Measurements from ENCODE around the gene ZNRF1. TPM values are rescaled to one million over a fixed set of nuclear protein-coding genes. Genes with fewer than 3 reads are reported as not detected.

ZNRF1 gene
- total RNA-seq, 4 donors from 2014 or later = 18.2 to 28.3 (median 23.6) TPM

DNA sequence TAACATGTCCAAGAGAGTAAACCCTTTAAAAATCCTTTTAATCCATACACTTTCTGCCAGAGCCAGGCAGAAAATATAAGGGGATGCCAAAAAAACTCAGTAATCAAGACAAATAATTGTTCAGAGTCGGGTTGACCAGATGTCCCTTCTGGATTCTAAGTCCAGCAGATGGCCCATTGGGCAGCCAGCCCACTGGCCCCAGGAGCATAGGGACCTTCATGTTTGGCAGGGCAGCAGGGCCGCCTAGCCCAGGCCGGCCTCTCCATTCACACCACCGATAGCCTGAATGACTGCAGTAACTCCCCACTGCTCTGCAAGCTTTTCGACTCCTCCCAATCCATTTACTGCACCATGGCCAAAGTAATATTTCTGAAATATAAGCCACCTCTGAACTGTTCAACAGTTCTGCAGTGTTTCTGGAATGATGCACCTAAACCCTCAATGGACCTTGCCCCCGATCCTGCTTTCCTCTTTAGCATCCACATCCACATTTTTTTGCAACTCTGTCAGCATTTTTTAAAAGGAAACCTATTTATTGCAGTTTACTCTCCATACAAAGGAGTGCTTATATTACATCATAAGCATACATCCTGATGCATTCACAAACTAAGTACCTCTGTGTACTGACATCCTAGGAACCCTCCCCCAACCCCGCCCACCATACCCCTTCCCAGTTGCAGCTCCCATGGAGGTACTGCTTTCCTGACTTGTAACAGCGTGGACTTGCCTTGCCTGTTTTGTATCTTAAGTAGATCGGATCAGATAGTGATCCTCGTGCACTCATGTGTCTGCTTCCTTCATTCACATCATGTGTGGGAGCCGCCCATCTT is 71.4 kb downstream of the ZNRF1 start:
- H3K27me3 ChIP-seq = no peaks in the 10 kb centered on the region
- 73% methylated on average over 11 of the region's 11 CpGs for WGBS
- no peak for TF ChIP-seq POLR2AphosphoS5 (IDR thresholded peaks at IDR 0.05)
- TF ChIP-seq, protein P1, sequence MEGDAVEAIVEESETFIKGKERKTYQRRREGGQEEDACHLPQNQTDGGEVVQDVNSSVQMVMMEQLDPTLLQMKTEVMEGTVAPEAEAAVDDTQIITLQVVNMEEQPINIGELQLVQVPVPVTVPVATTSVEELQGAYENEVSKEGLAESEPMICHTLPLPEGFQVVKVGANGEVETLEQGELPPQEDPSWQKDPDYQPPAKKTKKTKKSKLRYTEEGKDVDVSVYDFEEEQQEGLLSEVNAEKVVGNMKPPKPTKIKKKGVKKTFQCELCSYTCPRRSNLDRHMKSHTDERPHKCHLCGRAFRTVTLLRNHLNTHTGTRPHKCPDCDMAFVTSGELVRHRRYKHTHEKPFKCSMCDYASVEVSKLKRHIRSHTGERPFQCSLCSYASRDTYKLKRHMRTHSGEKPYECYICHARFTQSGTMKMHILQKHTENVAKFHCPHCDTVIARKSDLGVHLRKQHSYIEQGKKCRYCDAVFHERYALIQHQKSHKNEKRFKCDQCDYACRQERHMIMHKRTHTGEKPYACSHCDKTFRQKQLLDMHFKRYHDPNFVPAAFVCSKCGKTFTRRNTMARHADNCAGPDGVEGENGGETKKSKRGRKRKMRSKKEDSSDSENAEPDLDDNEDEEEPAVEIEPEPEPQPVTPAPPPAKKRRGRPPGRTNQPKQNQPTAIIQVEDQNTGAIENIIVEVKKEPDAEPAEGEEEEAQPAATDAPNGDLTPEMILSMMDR (IDR thresholded peaks at IDR 0.05) = no peak
- TF ChIP-seq EP300 (IDR thresholded peaks at IDR 0.05) = no peak
- no peak for TF ChIP-seq POLR2A (IDR thresholded peaks at IDR 0.05; ENCODE audit: low read depth)
- H3K9me3 ChIP-seq = no peaks in the 10 kb centered on the region
- intact Hi-C loops (cut with DNase I) = no loop called here
- no peak overlapping the region for H3K27ac ChIP-seq (replicated peaks in 1 of 4)
- DNase-seq (ENCODE audit: extremely low spot score) = no peak
- H3K4me1 ChIP-seq = peaks cover 16 to 34% (median 27%) of the 10 kb centered on the region in 4 donors
- H3K36me3 ChIP-seq = no peaks in the 10 kb centered on the region
- H3K4me3 ChIP-seq = no peak overlapping the region

DNA sequence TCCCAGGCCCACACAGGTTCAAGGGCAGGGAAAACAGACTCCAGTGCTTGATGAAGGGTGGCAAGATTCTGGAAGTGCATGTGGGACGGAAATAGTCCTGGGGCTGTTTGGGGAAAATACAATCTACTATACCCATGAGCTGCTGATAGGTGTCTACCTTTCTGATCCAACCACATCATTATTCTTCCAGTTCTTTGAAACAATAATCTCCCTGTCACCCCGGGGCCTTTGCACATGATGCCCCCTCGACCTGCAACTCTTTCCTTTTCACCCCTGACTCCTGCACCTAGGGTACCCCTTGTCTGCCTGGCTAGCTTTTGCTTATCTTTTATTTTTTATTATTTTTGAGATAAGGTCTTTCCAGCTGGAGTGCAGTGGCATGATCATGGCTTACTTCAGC is 72.8 kb downstream of the ZNRF1 start:
- no peaks in the 10 kb centered on the region for H3K27me3 ChIP-seq
- WGBS = 99% methylated on average over 3 of the region's 3 CpGs
- no peak overlapping the region for H3K4me3 ChIP-seq
- TF ChIP-seq POLR2A (IDR thresholded peaks at IDR 0.05; ENCODE audit: low read depth) = no peak
- TF ChIP-seq POLR2AphosphoS5 (IDR thresholded peaks at IDR 0.05) = no peak
- TF ChIP-seq, protein P1 (IDR thresholded peaks at IDR 0.05) = no peak
- TF ChIP-seq EP300 (IDR thresholded peaks at IDR 0.05) = no peak
- H3K36me3 ChIP-seq = no peaks in the 10 kb centered on the region
- no peaks in the 10 kb centered on the region for H3K9me3 ChIP-seq
- intact Hi-C loops (cut with DNase I) = no loop called here
- no peak for DNase-seq (ENCODE audit: extremely low spot score)
- no peak overlapping the region for H3K27ac ChIP-seq (replicated peaks in 1 of 4)
- H3K4me1 ChIP-seq = peaks cover 16 to 32% (median 27%) of the 10 kb centered on the region in 4 donors

DNA sequence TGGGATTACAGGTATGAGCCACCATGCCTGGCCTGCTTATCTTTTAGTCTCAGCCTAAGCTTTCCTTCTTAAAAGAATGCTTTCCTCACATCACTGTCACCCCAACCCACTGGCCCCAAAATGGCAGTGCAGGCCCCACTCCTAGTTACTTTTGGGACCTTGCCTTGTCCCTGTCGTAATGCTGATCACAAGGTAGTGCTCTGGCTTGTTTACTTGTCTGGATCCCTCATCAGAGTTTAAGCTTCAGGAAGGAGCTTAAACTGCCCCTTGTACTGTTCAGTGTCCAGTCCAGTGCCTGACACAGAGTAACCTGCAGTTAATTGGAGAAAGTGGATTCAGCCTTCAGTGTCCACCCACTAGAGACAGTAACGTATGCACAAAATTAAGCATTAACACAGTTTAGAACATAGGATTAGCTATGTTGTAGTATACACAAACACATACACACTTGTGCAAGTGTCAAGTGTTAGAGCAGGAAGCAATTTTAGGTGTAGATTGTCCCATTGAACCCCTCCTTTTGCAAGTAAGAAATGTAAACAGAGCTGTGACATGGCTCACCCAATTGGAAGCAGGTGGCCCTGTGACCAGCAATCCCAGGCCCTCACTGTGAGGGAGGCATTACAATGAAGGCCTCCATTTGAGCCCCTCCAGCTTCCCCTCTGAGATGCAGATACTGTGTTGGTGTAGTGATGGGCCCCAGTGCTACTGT is 73.6 kb downstream of the ZNRF1 start:
- TF ChIP-seq, protein P1 (IDR thresholded peaks at IDR 0.05) = no peak
- no peak for TF ChIP-seq EP300 (IDR thresholded peaks at IDR 0.05)
- TF ChIP-seq POLR2AphosphoS5 (IDR thresholded peaks at IDR 0.05) = no peak
- no peak for TF ChIP-seq POLR2A (IDR thresholded peaks at IDR 0.05; ENCODE audit: low read depth)
- H3K36me3 ChIP-seq = no peaks in the 10 kb centered on the region

DNA sequence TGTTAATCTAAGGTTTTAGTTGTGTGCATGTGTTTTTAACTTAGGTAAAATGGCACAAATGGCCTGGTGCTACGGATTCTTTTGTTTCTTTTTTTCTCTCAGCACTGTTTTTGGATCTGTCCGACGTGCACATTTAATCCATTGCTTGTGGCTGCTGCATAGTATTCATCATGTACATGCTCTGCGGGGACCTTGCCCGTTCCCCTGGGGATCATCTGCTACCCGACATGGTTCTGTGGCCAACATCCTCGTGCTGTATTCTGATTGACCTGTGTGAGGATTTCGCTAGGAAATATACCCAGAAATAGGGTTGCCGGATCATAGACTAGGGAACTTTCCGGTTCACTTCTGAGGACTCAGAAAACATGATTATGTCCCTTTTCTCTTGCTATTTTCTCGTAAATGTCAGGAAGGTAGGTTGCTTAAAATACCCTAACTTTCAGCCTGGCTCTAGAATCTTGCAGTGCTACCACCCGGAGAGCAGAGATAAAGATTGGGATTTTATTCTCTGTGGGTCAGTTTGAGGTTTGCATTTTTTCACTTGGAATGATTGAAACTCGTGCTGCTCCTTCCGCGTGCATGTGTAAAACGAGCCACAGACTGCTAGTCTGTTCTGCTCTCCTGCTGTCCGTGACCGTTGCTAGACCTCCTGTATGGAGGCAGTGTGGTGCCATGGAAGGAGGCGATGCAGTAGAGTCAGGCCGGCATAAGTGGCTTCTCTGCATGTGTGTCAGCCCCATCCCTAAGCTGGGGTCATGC is 74.9 kb downstream of the ZNRF1 start:
- Histone ChIP-seq H3K4me3 (no peak overlapping the region), H3K27me3 (no peaks in the 10 kb centered on the region), H3K9me3 (no peaks in the 10 kb centered on the region), H3K27ac (replicated peaks in 1 of 4) (no peak overlapping the region), H3K36me3 (no peaks in the 10 kb centered on the region), H3K4me1 (peaks cover 16 to 32% (median 27%) of the 10 kb centered on the region in 4 donors)
- no peak for TF ChIP-seq POLR2AphosphoS5 (IDR thresholded peaks at IDR 0.05)
- TF ChIP-seq, protein P1 (IDR thresholded peaks at IDR 0.05) = no peak
- intact Hi-C loops (cut with DNase I) = no loop called here
- DNase-seq (ENCODE audit: extremely low spot score) = no peak
- WGBS = 83% methylated on average over 16 of the region's 20 CpGs

More for the DNA sequence above, 73.6 kb downstream of the ZNRF1 start:
- H3K4me3 ChIP-seq = no peak overlapping the region
- no peak overlapping the region for H3K27ac ChIP-seq (replicated peaks in 1 of 4)
- H3K27me3 ChIP-seq = no peaks in the 10 kb centered on the region
- WGBS = 91% methylated on average over 2 of the region's 2 CpGs
- DNase-seq (ENCODE audit: extremely low spot score) = no peak
- intact Hi-C loops (cut with DNase I) = no loop called here
- H3K9me3 ChIP-seq = no peaks in the 10 kb centered on the region
- peaks cover 16 to 32% (median 27%) of the 10 kb centered on the region in 4 donors for H3K4me1 ChIP-seq
